Mesenchymal stem cell (in vitro differentiated cells and primary cell): ENCODE measurements around the gene PYGO2.

Experiments
- DNase-seq: peaks from one replicate; pipeline ENCODE4 v3.0.0-alpha.2; 2013
- H2AFZ ChIP-seq: one replicate; pipeline ENCODE4 v1.6.1; 2013; ENCODE audit warnings: low read depth, mild to moderate bottlenecking, control low read depth, inconsistent platforms, low read length, moderate library complexity
- H2AK5ac ChIP-seq: 2 replicates; pipeline ENCODE4 v1.6.1; 2013; ENCODE audit warnings: low read length, moderate library complexity, mild to moderate bottlenecking, inconsistent platforms; ENCODE audit not compliant: severe bottlenecking
- H2BK120ac ChIP-seq: one replicate; pipeline ENCODE4 v1.6.1; 2013; ENCODE audit warnings: low read depth, mild to moderate bottlenecking, inconsistent platforms, low read length, moderate library complexity
- H2BK12ac ChIP-seq, 2 experiments: one replicate each; pipeline ENCODE4 v1.6.1; 2013; ENCODE audit warnings: inconsistent platforms in 2 of 2, low read length in 2 of 2, mild to moderate bottlenecking in 2 of 2, moderate library complexity in 2 of 2, control low read depth in 1 of 2
- H2BK15ac ChIP-seq: one replicate; pipeline ENCODE4 v1.6.1; 2013; ENCODE audit warnings: mild to moderate bottlenecking, low read depth, inconsistent platforms; ENCODE audit not compliant: poor library complexity, severe bottlenecking
- H2BK5ac ChIP-seq: 2 replicates; pipeline ENCODE4 v1.6.1; 2013; ENCODE audit warnings: low read depth, mild to moderate bottlenecking, low read length, control low read depth, inconsistent platforms; ENCODE audit not compliant: poor library complexity, severe bottlenecking
- H3K14ac ChIP-seq, 2 experiments: one replicate each; pipeline ENCODE4 v1.6.1; 2013; ENCODE audit warnings: inconsistent platforms in 2 of 2, low read length in 2 of 2, control low read depth in 1 of 2, mild to moderate bottlenecking in 1 of 2, moderate library complexity in 1 of 2
- H3K18ac ChIP-seq, 2 experiments: one replicate each; pipeline ENCODE4 v1.6.1; 2013; ENCODE audit warnings: inconsistent platforms in 2 of 2, low read length in 2 of 2, control low read depth in 1 of 2, low read depth in 1 of 2, mild to moderate bottlenecking in 1 of 2
- H3K23ac ChIP-seq, 2 experiments: one replicate each; pipeline ENCODE4 v1.6.1; 2013; ENCODE audit warnings: inconsistent platforms in 2 of 2, low read length in 2 of 2, mild to moderate bottlenecking in 2 of 2, moderate library complexity in 2 of 2, control low read depth in 1 of 2
- H3K27ac ChIP-seq: 2 replicates; pipeline ENCODE4 v1.5.1; 2013; ENCODE audit warnings: mild to moderate bottlenecking, moderate library complexity, low read length, control low read depth, inconsistent platforms; ENCODE audit not compliant: poor library complexity, severe bottlenecking
- H3K27me3 ChIP-seq, 2 experiments: 2 replicates each; pipeline versions ENCODE4 v1.6.1 to v1.7.0; 2013; ENCODE audit warnings: low read length in 2 of 2, mild to moderate bottlenecking in 2 of 2, moderate library complexity in 2 of 2, control low read depth in 1 of 2, inconsistent platforms in 1 of 2; ENCODE audit not compliant: control insufficient read depth in 1 of 2, insufficient read depth in 1 of 2
- H3K36me3 ChIP-seq, 2 experiments: 2 replicates each; pipeline versions ENCODE4 v1.6.1 to v1.7.0; 2013; ENCODE audit warnings: low read length in 2 of 2, control low read depth in 1 of 2, inconsistent platforms in 1 of 2, low read depth in 1 of 2, mild to moderate bottlenecking in 1 of 2; ENCODE audit not compliant: insufficient read depth in 2 of 2, control insufficient read depth in 1 of 2
- H3K4ac ChIP-seq, 2 experiments: one replicate each; pipeline ENCODE4 v1.6.1; 2013; ENCODE audit warnings: inconsistent platforms in 2 of 2, low read length in 2 of 2, mild to moderate bottlenecking in 2 of 2, moderate library complexity in 2 of 2, control low read depth in 1 of 2, low read depth in 1 of 2
- H3K4me1 ChIP-seq: 2 replicates; pipeline ENCODE4 v1.6.1; 2013; ENCODE audit warnings: low read depth, low read length, control low read depth; ENCODE audit not compliant: control insufficient read depth, insufficient read depth
- H3K4me2 ChIP-seq: 2 replicates; pipeline ENCODE4 v1.6.1; 2013; ENCODE audit warnings: low read length, mild to moderate bottlenecking, inconsistent platforms; ENCODE audit not compliant: poor library complexity, severe bottlenecking
- H3K4me3 ChIP-seq, 2 experiments: 2 replicates each; pipeline versions ENCODE4 v1.5.1 to v1.7.0; 2013; ENCODE audit warnings: low read length in 2 of 2, mild to moderate bottlenecking in 2 of 2, control low read depth in 1 of 2, low read depth in 1 of 2; ENCODE audit not compliant: insufficient read depth in 1 of 2
- H3K79me1 ChIP-seq: replicated peaks from 2 replicates; pipeline ENCODE4 v1.6.1; 2013; ENCODE audit warnings: mild to moderate bottlenecking, control low read depth, low read length, inconsistent platforms; ENCODE audit not compliant: poor library complexity, severe bottlenecking
- H3K9ac ChIP-seq: 2 replicates; pipeline ENCODE4 v1.7.0; 2013; ENCODE audit warnings: mild to moderate bottlenecking, low read length, moderate library complexity
- H3K9me3 ChIP-seq: 2 replicates; pipeline ENCODE4 v1.7.0; 2013; ENCODE audit warnings: mild to moderate bottlenecking, low read length; ENCODE audit not compliant: control insufficient read depth
- H4K8ac ChIP-seq: one replicate; pipeline ENCODE4 v1.6.1; 2013; ENCODE audit warnings: inconsistent platforms, mild to moderate bottlenecking, low read length, moderate library complexity
- H4K91ac ChIP-seq: one replicate; pipeline ENCODE4 v1.6.1; 2013; ENCODE audit warnings: mild to moderate bottlenecking, low read length, inconsistent platforms
- WGBS: methylation state at CpG from one replicate; pipeline ENCODE4 v1.1.7; 2013; ENCODE audit warnings: mixed read lengths; 5-methylcytosine and 5-hydroxymethylcytosine counted together

The PYGO2 gene

DNA sequence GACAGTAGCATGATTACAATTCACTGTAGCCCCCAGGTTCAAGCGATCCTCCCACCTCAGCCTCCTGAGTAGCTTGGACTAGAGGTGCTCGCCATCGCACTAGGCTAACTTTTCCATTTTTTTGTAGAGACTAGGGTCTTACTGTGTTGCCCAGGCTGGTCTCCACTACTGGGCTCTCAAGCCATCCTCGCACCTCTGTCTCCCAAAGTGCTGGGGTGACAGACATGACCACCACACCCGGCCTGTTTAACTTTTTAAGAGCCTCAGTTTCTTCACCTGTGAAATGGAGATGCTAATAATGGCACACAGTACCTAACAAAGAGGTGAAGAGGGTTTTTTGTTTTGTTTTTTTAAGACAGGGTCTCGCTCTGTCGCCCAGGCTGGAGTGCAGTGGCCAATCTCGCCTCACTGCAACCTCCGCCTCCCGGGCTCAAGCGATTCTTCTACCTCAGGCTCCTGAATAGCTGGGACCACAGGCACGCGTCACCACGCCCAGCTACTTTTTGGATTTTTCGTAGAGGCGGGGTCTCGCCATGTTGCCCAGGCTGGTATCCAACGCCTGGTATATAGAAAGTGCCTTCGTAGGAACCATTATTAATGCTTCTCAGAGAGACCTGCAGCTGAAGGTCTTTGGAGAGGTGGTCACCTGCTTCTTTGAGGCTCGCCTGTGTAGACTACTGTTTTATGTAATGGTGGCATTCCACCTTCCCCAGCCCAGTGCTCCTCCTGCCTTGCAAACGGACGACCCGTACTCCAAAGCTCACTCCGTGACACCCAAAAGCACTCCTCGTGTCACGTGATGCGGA, 25.6 kb downstream of the PYGO2 start:
- Histone ChIP-seq H3K9ac (peak overlapping the region; percentile 100), H2BK120ac (no peak overlapping the region), H2BK15ac (peak overlapping the region; percentile 20), H3K9me3 (no peaks in the 10 kb centered on the region), H2BK12ac (peak overlapping the region in 1 of 2 experiments; percentile 98), H3K27me3 (no peaks in the 10 kb centered on the region), H2AK5ac (peak overlapping the region; percentile 57), H4K91ac (peak overlapping the region; percentile 99), H3K4ac (peak overlapping the region; percentile 9 to 89), H3K4me1 (peaks cover 10% of the 10 kb centered on the region), H3K14ac (peak overlapping the region in 1 of 2 experiments; percentile 96), H3K4me3 (peak overlapping the region; percentile 81 to 100), H3K36me3 (peaks cover 4 to 13% of the 10 kb centered on the region in 2 experiments), H2AFZ (peak overlapping the region; percentile 95), H4K8ac (peak overlapping the region; percentile 98), H3K18ac (peak overlapping the region; percentile 90 to 98), H2BK5ac (no peak overlapping the region), H3K23ac (no peak overlapping the region), H3K27ac (peak overlapping the region; percentile 99), H3K79me1 (peaks cover 18% of the 10 kb centered on the region), H3K4me2 (peak overlapping the region; percentile 87)
- DNase-seq = no peak
- 57% methylated on average over 26 of the region's 27 CpGs for WGBS

GRCh38 chr1:154934358-154934948, 27.1 kb downstream of the PYGO2 start:
- H3K4ac ChIP-seq = no peak overlapping the region
- H3K4me1 ChIP-seq = peaks cover 7% of the 10 kb centered on the region
- no peak overlapping the region for H4K91ac ChIP-seq
- H3K23ac ChIP-seq = no peak overlapping the region
- no peak overlapping the region for H2BK120ac ChIP-seq
- H2AK5ac ChIP-seq = no peak overlapping the region
- no peak for DNase-seq
- H3K18ac ChIP-seq = no peak overlapping the region
- H2BK15ac ChIP-seq = no peak overlapping the region
- no peak overlapping the region for H3K27ac ChIP-seq
- no peaks in the 10 kb centered on the region for H3K9me3 ChIP-seq
- no peak overlapping the region for H3K4me3 ChIP-seq
- H3K9ac ChIP-seq = no peak overlapping the region
- peaks cover 18% of the 10 kb centered on the region for H3K79me1 ChIP-seq
- no peak overlapping the region for H4K8ac ChIP-seq
- no peak overlapping the region for H3K4me2 ChIP-seq
- no peak overlapping the region for H2AFZ ChIP-seq
- H2BK5ac ChIP-seq = no peak overlapping the region
- H2BK12ac ChIP-seq = no peak overlapping the region
- H3K27me3 ChIP-seq = no peaks in the 10 kb centered on the region
- H3K14ac ChIP-seq = no peak overlapping the region
- peaks cover 4 to 21% of the 10 kb centered on the region in 2 experiments for H3K36me3 ChIP-seq
- WGBS = 97% methylated on average over 4 of the region's 5 CpGs

- Histone ChIP-seq H2AFZ (no peak overlapping the region), H3K9ac (no peak overlapping the region), H3K4me2 (no peak overlapping the region), H3K27ac (no peak overlapping the region), H3K9me3 (no peaks in the 10 kb centered on the region), H4K91ac (no peak overlapping the region), H4K8ac (no peak overlapping the region), H3K4me3 (no peak overlapping the region), H2AK5ac (no peak overlapping the region), H3K79me1 (peaks cover 18% of the 10 kb centered on the region), H3K18ac (no peak overlapping the region), H3K36me3 (peaks cover 8 to 40% of the 10 kb centered on the region in 2 experiments), H3K4me1 (peaks cover 7% of the 10 kb centered on the region), H2BK15ac (no peak overlapping the region), H2BK120ac (no peak overlapping the region), H3K27me3 (no peaks in the 10 kb centered on the region), H3K14ac (no peak overlapping the region), H2BK5ac (no peak overlapping the region), H3K23ac (no peak overlapping the region), H2BK12ac (no peak overlapping the region), H3K4ac (no peak overlapping the region)
- DNase-seq = no peak
- WGBS = 91% methylated on average over 11 of the region's 11 CpGs
Measured at GRCh38 chr1:154931940-154932487, 29.6 kb downstream of the PYGO2 start.

GRCh38 chr1:154926201-154926600, 35.4 kb downstream of the PYGO2 start:
- peaks cover 41 to 74% of the 10 kb centered on the region in 2 experiments for H3K36me3 ChIP-seq
- no peak overlapping the region for H3K23ac ChIP-seq
- H2BK15ac ChIP-seq = no peak overlapping the region
- H3K18ac ChIP-seq = no peak overlapping the region
- no peak overlapping the region for H2BK120ac ChIP-seq
- H3K27me3 ChIP-seq = no peaks in the 10 kb centered on the region
- no peak overlapping the region for H4K8ac ChIP-seq
- no peak overlapping the region for H2BK5ac ChIP-seq
- H2BK12ac ChIP-seq = no peak overlapping the region
- H3K4me1 ChIP-seq = no peaks in the 10 kb centered on the region
- H3K4me2 ChIP-seq = no peak overlapping the region
- H2AFZ ChIP-seq = no peak overlapping the region
- H3K9me3 ChIP-seq = no peaks in the 10 kb centered on the region
- H3K4ac ChIP-seq = no peak overlapping the region
- H3K4me3 ChIP-seq = no peak overlapping the region
- no peak overlapping the region for H2AK5ac ChIP-seq
- no peak for DNase-seq
- H4K91ac ChIP-seq = peak overlapping the region; percentile 25
- H3K9ac ChIP-seq = no peak overlapping the region
- WGBS = 95% methylated on average over 13 of the region's 13 CpGs
- no peaks in the 10 kb centered on the region for H3K79me1 ChIP-seq
- H3K27ac ChIP-seq = no peak overlapping the region
- H3K14ac ChIP-seq = no peak overlapping the region
